Activated CD4-positive, CD25-positive, alpha-beta regulatory T cell treated with anti-CD3 and anti-CD28 coated beads, Interleukin-2, amount 50 U/mL, for 24 hours (primary cell): Measurements from ENCODE around the gene CAMK1D.
"Not testable (repeated sequence)": the region's sequence is repeated elsewhere in the genome, so short reads cannot be mapped to it uniquely, and the experiment has no call there.

Experiments used
- ATAC-seq, 2 donors: fragments of 150-1000 bp; cut with Tn5 transposase; one replicate each; pipeline ENCODE4 v1.10.0; 2021; ENCODE audit warnings: mild to moderate bottlenecking in 1 of 2, moderate library complexity in 1 of 2

CAMK1D gene

GRCh38 chr10:12340937-12341336, 8.4 kb upstream of the CAMK1D start:
- no peak for ATAC-seq

GRCh38 chr10:12341526-12341925, 7.8 kb upstream of the CAMK1D start:
- ATAC-seq, result no peak

- no peak for ATAC-seq
Observed at GRCh38 chr10:12344375-12345110, 4.8 kb upstream of the CAMK1D start.

DNA sequence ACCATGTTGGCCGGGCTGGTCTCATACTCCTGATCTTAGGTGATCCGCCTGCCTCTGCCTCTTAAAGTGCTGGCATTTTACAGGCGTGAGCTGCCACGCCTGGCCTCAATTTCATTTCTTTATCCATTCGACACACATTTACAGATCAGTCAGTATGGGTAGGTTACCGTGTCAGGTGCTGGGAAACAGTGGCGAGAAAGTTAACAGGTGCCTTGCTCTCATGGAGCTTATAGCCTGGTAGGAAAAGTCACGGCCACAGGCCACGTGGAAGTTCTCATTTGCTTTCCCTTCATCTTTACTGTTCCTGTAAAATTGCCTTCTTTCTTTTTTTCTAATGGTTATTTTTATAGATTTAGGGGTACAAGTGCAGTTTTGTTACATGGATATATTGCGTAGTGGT, 2.6 kb upstream of the CAMK1D start:
- ATAC-seq, result no peak

DNA sequence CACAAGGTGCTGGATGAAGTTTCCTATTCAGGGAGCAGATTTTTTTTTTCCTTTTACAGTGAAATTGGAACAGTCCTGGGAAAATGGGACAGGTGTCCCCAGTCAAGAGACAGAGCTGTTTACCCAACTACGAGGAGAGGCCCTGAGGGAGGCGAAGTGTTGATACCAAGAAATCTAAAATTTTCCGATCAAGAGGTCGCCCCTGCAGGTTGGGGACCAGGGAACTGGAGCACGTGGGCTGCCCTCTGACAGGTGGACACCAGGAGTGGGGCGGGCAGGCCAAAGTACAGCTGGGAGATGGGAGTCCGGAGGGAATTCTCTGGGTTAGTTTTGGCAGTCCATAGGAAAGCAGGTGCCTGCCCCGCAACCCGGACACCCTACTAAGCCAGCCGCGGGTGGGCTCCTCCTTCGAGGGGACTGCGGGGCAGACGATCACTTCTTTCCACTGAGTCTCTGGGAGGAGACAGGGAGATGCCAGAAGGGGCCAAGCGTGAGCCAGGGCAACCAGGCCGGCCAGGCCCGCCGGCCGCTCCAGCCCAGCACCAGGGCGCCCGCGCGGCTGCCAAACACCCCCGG, 965 bp upstream of the CAMK1D start:
- ATAC-seq, result no peak

GRCh38 chr10:12349629-12350166, 351 bp downstream of the CAMK1D start:
- ATAC-seq, result no peak

GRCh38 chr10:12350167-12350872, 973 bp downstream of the CAMK1D start:
- peak; percentile 26 to 41 for ATAC-seq

DNA sequence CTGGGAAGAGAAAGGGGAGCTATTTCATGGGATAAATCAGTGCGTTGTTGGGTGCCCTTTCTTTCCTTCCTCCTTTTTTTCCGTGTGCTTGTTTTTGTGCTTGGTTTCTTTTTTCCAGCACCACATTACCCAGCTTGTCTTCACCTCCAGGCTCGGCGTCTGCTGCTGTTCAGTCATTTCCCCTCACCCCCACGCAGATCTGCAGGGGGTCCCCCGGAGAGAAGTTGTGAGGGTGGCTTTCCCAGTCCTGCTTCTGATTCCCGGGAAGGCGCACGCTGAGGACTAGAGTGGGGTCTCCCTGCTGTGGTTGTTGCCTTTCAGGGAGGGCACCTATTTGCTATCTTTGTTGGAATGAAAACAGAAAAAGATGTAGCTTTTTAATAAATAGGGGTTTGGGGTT, 1.6 kb downstream of the CAMK1D start:
- ATAC-seq, result no peak

DNA sequence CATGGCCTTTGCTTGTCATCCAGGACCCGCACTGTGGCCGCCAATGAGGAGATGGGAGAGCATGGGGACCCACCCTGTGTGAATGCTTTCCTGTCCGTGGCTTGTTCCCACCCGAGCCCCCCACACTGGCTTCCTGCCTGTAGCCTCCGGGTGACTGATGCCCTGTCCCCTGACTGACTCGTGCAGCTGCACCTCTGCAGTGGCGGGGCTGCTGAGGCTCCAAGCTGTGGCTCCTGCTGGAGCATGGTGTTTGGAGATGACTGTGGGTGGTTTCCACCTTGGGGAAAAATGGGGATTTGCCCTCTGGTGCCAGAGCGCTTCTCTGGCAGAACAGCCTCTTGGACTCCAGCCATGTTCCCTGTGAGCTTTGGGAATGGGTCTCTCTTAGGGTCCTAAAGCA, 2.1 kb downstream of the CAMK1D start:
- ATAC-seq, result no peak

- no peak for ATAC-seq
Observed at GRCh38 chr10:12351889-12352288, 2.5 kb downstream of the CAMK1D start.

DNA sequence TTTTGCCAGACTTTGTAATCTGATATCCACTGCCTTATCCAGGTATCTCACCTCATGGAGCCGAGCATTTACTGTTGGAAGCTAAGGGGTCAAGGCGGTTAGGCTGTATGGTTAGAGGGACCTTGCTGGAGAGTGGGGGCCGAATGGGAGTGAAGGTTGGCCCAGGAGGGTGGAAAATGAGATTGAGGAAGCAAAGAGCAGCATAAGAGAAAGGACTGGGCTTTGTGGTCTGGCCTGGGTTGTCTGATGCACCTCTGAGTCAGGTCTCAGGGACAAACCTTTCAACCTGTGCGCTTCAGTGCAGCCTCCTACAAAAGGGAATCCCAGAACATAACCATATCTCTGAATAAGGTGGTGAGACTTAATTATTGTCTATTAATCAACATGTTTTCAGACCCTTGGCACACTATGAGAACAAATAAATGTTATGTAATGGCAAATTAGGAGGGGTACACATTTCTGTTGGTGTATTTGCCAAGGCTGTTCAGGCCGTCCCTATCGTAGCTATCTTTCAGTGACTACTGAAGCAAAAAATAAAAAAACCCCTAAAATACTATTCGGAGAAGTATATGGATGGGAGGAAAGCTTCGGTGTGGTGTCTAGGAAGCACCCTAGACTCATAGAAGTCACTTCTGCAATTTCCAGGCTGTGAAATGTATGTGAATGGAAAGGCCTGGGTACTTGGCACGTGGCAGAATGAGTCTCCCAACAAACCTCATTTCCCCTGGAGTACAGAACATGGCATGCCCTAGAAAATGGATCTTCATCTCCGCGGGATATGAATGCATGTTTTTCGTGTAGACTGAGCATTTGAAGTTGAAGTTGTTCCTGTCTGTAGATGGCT, 4.3 kb downstream of the CAMK1D start:
- ATAC-seq, result no peak

- not testable (repeated sequence) for ATAC-seq
Observed at GRCh38 chr10:12354696-12355095, 5.3 kb downstream of the CAMK1D start.

DNA sequence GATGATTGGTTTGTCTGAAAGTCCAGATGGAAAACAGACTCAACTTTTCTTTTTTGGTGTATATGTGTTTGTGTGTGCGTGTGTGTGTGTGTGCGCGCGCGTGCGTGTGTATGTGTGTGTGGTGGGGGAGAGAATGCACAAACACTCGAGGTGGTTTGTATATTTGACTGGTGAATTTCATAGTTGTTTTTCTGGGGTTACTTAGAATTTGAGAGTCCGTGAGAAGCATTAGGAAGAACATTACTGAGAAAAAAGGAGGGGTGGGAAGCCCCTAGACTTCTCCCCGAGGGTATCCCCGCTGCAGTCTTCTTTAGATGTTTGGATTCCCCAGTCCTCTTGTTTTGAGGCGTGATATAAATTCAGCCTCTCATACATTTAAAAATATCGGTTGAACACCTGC, 6.0 kb downstream of the CAMK1D start:
- ATAC-seq, result no peak

GRCh38 chr10:12357525-12358151, 8.3 kb downstream of the CAMK1D start:
- ATAC-seq, result no peak

- peak in 1 of 2 donors; percentile 65 for ATAC-seq
Observed at GRCh38 chr10:12358863-12359564, 9.7 kb downstream of the CAMK1D start.

DNA sequence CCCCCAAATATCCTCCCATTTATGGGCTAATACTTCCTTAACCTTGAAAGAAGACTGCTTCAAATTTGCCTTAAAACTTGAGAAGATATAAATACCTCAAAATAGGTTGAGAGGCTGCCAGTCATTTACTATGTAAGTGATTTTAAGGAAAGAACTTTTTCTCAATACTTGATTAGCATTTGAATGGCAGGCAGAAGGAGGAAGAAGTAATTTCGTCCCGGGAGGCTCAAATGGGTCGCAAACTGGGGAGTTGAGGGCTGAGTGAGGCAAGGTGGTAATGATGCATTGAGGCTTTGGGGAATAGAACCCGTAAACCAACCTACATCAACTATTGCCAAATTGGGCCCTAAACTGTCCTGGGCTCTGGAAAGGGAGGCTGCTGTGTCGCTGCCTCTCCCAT, 11.1 kb downstream of the CAMK1D start:
- ATAC-seq, result no peak

- ATAC-seq, result not testable (repeated sequence)
Observed at GRCh38 chr10:12361115-12361514, 11.8 kb downstream of the CAMK1D start.

GRCh38 chr10:12364559-12364958, 15.2 kb downstream of the CAMK1D start:
- ATAC-seq, result no peak

DNA sequence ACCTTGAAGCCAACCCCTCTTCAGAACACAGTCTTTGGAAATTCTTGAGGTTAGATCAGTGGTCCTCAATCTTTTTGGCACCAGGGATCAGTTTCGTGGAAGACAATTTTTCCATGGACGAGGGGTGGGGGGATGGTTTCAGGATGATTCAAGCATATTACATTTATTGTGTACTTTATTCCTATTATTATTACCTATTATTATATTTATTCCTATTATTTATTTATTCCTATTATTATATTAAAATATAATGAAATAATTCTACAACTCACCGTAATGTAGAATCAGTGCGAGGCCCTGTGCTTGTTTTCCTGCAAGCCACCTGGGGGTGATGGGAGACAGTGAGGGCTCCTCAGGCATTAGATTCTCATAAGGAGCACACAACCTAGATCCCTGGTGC, 17.9 kb downstream of the CAMK1D start:
- no peak for ATAC-seq

GRCh38 chr10:12369982-12370381, 20.6 kb downstream of the CAMK1D start:
- no peak for ATAC-seq

DNA sequence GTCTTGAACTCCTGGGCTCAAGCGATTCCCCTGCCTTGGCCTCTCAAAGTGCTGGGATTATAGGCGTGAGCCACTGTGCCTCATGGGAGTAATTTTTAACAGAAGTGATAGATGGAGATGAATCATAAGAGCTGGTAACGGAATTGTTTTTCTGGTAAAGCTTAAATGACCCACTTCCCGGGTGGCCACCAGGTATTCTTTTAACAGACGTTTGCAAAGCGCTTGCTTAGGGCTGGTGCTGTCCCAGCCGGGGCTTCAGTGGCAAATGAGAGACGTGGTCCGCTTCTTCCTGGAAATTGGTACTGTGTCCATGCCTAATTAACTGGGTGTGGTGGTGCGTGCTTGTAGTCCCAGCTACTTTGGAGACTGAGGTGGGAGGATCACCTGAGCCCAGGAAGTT, 23.5 kb downstream of the CAMK1D start:
- no peak for ATAC-seq

DNA sequence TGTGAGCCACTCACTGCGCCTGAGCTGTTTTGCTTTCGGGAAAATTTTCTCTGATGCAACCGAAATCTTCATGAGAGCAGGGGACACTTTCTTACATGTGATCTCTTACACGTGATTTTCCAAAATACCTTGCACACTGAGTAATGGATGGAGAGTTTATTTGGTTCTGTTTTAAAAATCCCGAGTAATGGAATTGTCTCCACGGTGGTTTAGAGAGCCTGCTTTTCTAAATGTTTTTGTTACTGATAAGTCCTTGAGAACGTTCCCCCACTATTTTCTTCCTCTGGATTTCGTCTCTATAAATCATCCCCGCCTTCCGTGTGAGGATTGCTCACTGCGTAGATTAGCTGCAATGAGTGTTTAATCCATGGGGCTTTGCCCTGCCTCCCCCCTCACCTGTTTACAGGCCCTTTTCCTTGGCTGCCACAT, 25.7 kb downstream of the CAMK1D start:
- no peak for ATAC-seq
